Measurements from ENCODE around the gene ATM. TPM values are rescaled to one million over a fixed set of nuclear protein-coding genes. Genes with fewer than 3 reads are reported as not detected.

Gene ATM
- polyA plus RNA-seq, 1 donor from 2014 or later = 74.6 TPM

GRCh38 chr11:108302121-108302785, 79.4 kb downstream of the ATM start:
- no peaks in the 10 kb centered on the region for H3F3A ChIP-seq (ENCODE audit: insufficient read depth, low read length, poor library complexity, severe bottlenecking)
- H3K9ac ChIP-seq (ENCODE audit: low read length) = no peak overlapping the region
- H3K36me3 ChIP-seq (ENCODE audit: insufficient read depth, low read length) = peaks cover 6% of the 10 kb centered on the region
- H3K4me2 ChIP-seq (ENCODE audit: low read length) = no peak overlapping the region
- H4K20me1 ChIP-seq (ENCODE audit: insufficient read depth) = no peaks in the 10 kb centered on the region
- no peaks in the 10 kb centered on the region for H3K9me2 ChIP-seq (ENCODE audit: insufficient read depth, low read length)
- H3K4me3 ChIP-seq (ENCODE audit: low read length) = no peak overlapping the region
- no peaks in the 10 kb centered on the region for H3K9me3 ChIP-seq (ENCODE audit: low read length)
- no peaks in the 10 kb centered on the region for H3K27me3 ChIP-seq (ENCODE audit: insufficient read depth, low read depth, low read length)
- no peak overlapping the region for H2AFZ ChIP-seq (ENCODE audit: low read depth, low read length)
- H3K27ac ChIP-seq (ENCODE audit: low read length) = no peak overlapping the region
- TF ChIP-seq CTCF (IDR thresholded peaks at IDR 0.05; ENCODE audit: poor library complexity, severe bottlenecking) = no peak
- TF ChIP-seq TAF1 (IDR thresholded peaks at IDR 0.05; ENCODE audit: low read depth) = no peak
- TF ChIP-seq SMC3 (conservative IDR thresholded peaks at IDR 0.05; ENCODE audit: poor library complexity) = no peak
- TF ChIP-seq EZH2 (IDR thresholded peaks at IDR 0.05; ENCODE audit: borderline replicate concordance, insufficient read depth, low read length, poor library complexity, severe bottlenecking) = no peak
- TF ChIP-seq REST (IDR thresholded peaks at IDR 0.05; ENCODE audit: borderline replicate concordance) = no peak
- TF ChIP-seq POLR2AphosphoS5 (IDR thresholded peaks at IDR 0.05) = no peak
- no peak for TF ChIP-seq EP300 (conservative IDR thresholded peaks at IDR 0.05; ENCODE audit: poor library complexity, severe bottlenecking)
- no peak for TF ChIP-seq RAD21 (conservative IDR thresholded peaks at IDR 0.05)
- no peak for TF ChIP-seq MXI1 (conservative IDR thresholded peaks at IDR 0.05; ENCODE audit: poor library complexity, severe bottlenecking)
- no peaks in the 10 kb centered on the region for H3K79me2 ChIP-seq (replicated peaks; ENCODE audit: insufficient read depth, low read length)

GRCh38 chr11:108307751-108308150, 84.9 kb downstream of the ATM start:
- Histone ChIP-seq H3K4me3 (ENCODE audit: low read length) (no peak overlapping the region), H4K20me1 (ENCODE audit: insufficient read depth) (no peaks in the 10 kb centered on the region), H2AFZ (ENCODE audit: low read depth, low read length) (no peak overlapping the region), H3K9me3 (ENCODE audit: low read length) (no peaks in the 10 kb centered on the region), H3K79me2 (replicated peaks; ENCODE audit: insufficient read depth, low read length) (no peaks in the 10 kb centered on the region), H3K4me2 (ENCODE audit: low read length) (no peak overlapping the region), H3K9ac (ENCODE audit: low read length) (no peak overlapping the region), H3K36me3 (ENCODE audit: insufficient read depth, low read length) (peaks cover 8% of the 10 kb centered on the region), H3K27me3 (ENCODE audit: insufficient read depth, low read depth, low read length) (no peaks in the 10 kb centered on the region), H3K27ac (ENCODE audit: low read length) (no peak overlapping the region), H3K9me2 (ENCODE audit: insufficient read depth, low read length) (no peaks in the 10 kb centered on the region), H3F3A (ENCODE audit: insufficient read depth, low read length, poor library complexity, severe bottlenecking) (no peaks in the 10 kb centered on the region)
- TF ChIP-seq REST (IDR thresholded peaks at IDR 0.05; ENCODE audit: borderline replicate concordance) (no peak), CTCF (IDR thresholded peaks at IDR 0.05; ENCODE audit: poor library complexity, severe bottlenecking) (no peak), EZH2 (IDR thresholded peaks at IDR 0.05; ENCODE audit: borderline replicate concordance, insufficient read depth, low read length, poor library complexity, severe bottlenecking) (no peak), MXI1 (conservative IDR thresholded peaks at IDR 0.05; ENCODE audit: poor library complexity, severe bottlenecking) (no peak), RAD21 (conservative IDR thresholded peaks at IDR 0.05) (no peak), SMC3 (conservative IDR thresholded peaks at IDR 0.05; ENCODE audit: poor library complexity) (no peak), POLR2AphosphoS5 (IDR thresholded peaks at IDR 0.05) (no peak), EP300 (conservative IDR thresholded peaks at IDR 0.05; ENCODE audit: poor library complexity, severe bottlenecking) (no peak), TAF1 (IDR thresholded peaks at IDR 0.05; ENCODE audit: low read depth) (no peak)

Data from neural cell (in vitro differentiated cells).